Fibroblast of lung (primary cell): ENCODE measurements around the gene ATP2A1. TPM values are rescaled to one million over a fixed set of nuclear protein-coding genes. Genes with fewer than 3 reads are reported as not detected.

Source experiments
- DNase-seq, 2 donors: peaks; one replicate each; pipeline versions ENCODE4 v3.0.0 to v3.0.0-alpha.2; 2010; ENCODE audit warnings: low read depth in 2 of 2
- H2AFZ ChIP-seq: 2 replicates; pipeline ENCODE4 v1.5.1; 2012; ENCODE audit warnings: low read length, control low read depth, inconsistent platforms
- H3K27ac ChIP-seq: 2 replicates; pipeline ENCODE4 v1.5.1; 2011; ENCODE audit warnings: low read length, control low read depth; ENCODE audit not compliant: insufficient read depth
- H3K27me3 ChIP-seq: 2 replicates; pipeline ENCODE4 v1.5.1; 2011; ENCODE audit warnings: mild to moderate bottlenecking, low read length; ENCODE audit not compliant: control insufficient read depth, insufficient read depth
- H3K36me3 ChIP-seq: 2 replicates; pipeline ENCODE4 v1.5.1; 2011; ENCODE audit warnings: low read length; ENCODE audit not compliant: control insufficient read depth, insufficient read depth
- H3K4me1 ChIP-seq: 2 replicates; pipeline ENCODE4 v1.5.1; 2011; ENCODE audit warnings: low read length; ENCODE audit not compliant: control insufficient read depth, insufficient read depth; ENCODE audit errors: extremely low read depth
- H3K4me2 ChIP-seq: 2 replicates; pipeline ENCODE4 v1.5.1; 2011; ENCODE audit warnings: low read length, control low read depth; ENCODE audit not compliant: insufficient read depth; ENCODE audit errors: extremely low read depth
- H3K4me3 ChIP-seq, 4 experiments: fragments of 200-600 bp in 1 of 4; sonication (generic) in 1 of 4; replicated peaks in 1 of 4; 2 replicates each; pipeline ENCODE4 v1.5.1; 2011 to 2016; ENCODE audit warnings: low read length in 4 of 4, low read depth in 3 of 4, mild to moderate bottlenecking in 3 of 4, control low read depth in 2 of 4, inconsistent platforms in 1 of 4, mixed read lengths in 1 of 4; ENCODE audit not compliant: insufficient read depth in 1 of 4; ENCODE audit errors: control extremely low read depth in 1 of 4
- H3K79me2 ChIP-seq: 2 replicates; pipeline ENCODE4 v1.5.1; 2012; ENCODE audit warnings: mild to moderate bottlenecking, low read length, inconsistent platforms; ENCODE audit not compliant: control insufficient read depth, insufficient read depth
- H3K9ac ChIP-seq: 2 replicates; pipeline ENCODE4 v1.5.1; 2011; ENCODE audit warnings: mild to moderate bottlenecking, low read length, control low read depth; ENCODE audit not compliant: insufficient read depth
- H3K9me3 ChIP-seq: 2 replicates; pipeline ENCODE4 v1.5.1; 2012; ENCODE audit warnings: low read depth, low read length; ENCODE audit not compliant: control insufficient read depth, insufficient read depth
- H4K20me1 ChIP-seq: 2 replicates; pipeline ENCODE4 v1.5.1; 2011; ENCODE audit warnings: low read length; ENCODE audit not compliant: control insufficient read depth, insufficient read depth; ENCODE audit errors: extremely low read depth
- EZH2 ChIP-seq: IDR thresholded peaks from 2 replicates; pipeline ENCODE4 v1.5.1; 2012; ENCODE audit warnings: low read length, control low read depth, mild to moderate bottlenecking; ENCODE audit errors: missing control alignments
- polyA plus RNA-seq, 2 donors: library from polyadenylated mRNA; depleted of rRNA in 1 of 2; stranded (reverse) in 1 of 2; unstranded in 1 of 2; fragments of >200 nt; gene quantifications; 2 replicates each; pipeline ENCODE4 v1.2.1, GENCODE V29; 2011 to 2012; ENCODE audit warnings: missing spikeins in 1 of 2
- total RNA-seq: library from RNA; depleted of rRNA; stranded (reverse); fragments of >200 nt; gene quantifications from 2 replicates; pipeline ENCODE4 v1.2.1, GENCODE V29; 2014
- TF ChIP-seq, protein P1 (sequence below), 2 donors: IDR thresholded peaks in 1 of 2; conservative IDR thresholded peaks in 1 of 2; 1 replicate in 1 of 2; 2 replicates in 1 of 2; pipeline ENCODE4 v1.5.1; 2011 to 2012; ENCODE audit warnings: low read length in 2 of 2, control low read depth in 1 of 2, inconsistent platforms in 1 of 2, low read depth in 1 of 2, mild to moderate bottlenecking in 1 of 2

ATP2A1 gene
- total and polyA plus RNA-seq, 2 donors (not counting 1 experiment from before 2014, with no cell fraction given) = 0.22 to 0.33 TPM

DNA sequence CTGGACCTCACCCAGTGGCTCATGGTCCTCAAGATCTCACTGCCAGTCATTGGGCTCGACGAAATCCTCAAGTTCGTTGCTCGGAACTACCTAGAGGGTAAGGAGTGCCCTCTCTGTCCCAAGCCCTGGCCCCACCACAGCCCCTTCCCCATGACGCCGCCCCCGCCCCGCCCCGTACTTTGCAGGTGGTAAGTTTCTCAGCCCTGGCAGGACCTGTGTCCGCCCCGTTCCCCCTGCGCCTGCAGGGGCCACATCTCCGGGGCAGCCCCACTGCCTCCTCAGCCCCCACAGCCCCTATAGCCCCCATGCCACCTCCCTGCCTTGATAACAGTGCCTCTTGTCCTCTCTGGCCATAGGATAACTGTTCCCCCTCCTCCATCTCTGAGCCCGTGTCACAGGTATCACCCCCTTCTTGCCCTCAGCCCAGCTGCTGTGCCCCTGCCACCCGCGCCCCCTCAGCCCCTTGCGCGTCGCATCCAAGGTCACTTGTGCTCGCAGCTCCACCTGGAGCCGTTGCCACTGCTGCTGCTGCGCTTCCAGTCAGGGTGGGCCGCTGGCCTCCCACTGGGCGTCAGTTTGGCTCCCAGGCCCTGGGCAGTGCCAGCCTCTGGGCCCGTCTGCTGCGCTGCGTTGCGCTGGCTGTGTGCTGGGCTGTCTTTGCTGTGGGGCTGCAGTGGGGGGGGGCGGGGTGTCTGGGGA is 25.2 kb downstream of the ATP2A1 start:
- H3K36me3 ChIP-seq = peaks cover 4% of the 10 kb centered on the region
- no peaks in the 10 kb centered on the region for H4K20me1 ChIP-seq
- H3K4me1 ChIP-seq = no peaks in the 10 kb centered on the region
- no peak for DNase-seq
- TF ChIP-seq, protein P1, sequence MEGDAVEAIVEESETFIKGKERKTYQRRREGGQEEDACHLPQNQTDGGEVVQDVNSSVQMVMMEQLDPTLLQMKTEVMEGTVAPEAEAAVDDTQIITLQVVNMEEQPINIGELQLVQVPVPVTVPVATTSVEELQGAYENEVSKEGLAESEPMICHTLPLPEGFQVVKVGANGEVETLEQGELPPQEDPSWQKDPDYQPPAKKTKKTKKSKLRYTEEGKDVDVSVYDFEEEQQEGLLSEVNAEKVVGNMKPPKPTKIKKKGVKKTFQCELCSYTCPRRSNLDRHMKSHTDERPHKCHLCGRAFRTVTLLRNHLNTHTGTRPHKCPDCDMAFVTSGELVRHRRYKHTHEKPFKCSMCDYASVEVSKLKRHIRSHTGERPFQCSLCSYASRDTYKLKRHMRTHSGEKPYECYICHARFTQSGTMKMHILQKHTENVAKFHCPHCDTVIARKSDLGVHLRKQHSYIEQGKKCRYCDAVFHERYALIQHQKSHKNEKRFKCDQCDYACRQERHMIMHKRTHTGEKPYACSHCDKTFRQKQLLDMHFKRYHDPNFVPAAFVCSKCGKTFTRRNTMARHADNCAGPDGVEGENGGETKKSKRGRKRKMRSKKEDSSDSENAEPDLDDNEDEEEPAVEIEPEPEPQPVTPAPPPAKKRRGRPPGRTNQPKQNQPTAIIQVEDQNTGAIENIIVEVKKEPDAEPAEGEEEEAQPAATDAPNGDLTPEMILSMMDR (conservative IDR thresholded peaks at IDR 0.05 in 1 of 2, IDR thresholded peaks at IDR 0.05 in 1 of 2; ENCODE audit: low read depth in 1 of 2, low read length in 2 of 2) = no peak
- TF ChIP-seq EZH2 = no peak
- H3K9ac ChIP-seq = no peak overlapping the region
- H2AFZ ChIP-seq = no peak overlapping the region
- no peak overlapping the region for H3K27ac ChIP-seq
- H3K4me3 ChIP-seq = no peak overlapping the region
- H3K27me3 ChIP-seq = no peaks in the 10 kb centered on the region
- H3K4me2 ChIP-seq = no peak overlapping the region
- H3K9me3 ChIP-seq = no peaks in the 10 kb centered on the region
- H3K79me2 ChIP-seq = no peaks in the 10 kb centered on the region

DNA sequence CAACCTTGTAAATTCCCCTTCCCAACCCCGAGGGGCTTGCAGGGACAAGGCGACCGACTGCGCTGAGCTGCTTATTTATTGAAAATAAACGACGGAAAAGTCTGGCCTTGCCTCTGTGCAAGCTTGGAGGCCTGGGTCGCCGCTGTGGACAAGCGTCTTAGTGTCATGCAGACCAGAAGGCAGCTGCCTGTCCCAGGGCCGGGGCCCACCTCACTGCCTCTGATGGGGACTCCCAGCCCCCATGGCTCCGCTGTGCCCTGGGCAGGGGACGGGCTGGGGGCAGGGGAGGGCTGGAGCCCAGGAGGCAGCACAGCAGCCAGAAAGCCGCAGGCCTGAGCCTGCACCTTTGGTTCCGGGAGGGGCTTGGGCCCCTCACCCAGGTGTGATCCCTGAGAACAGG is 26.1 kb downstream of the ATP2A1 start:
- H3K9ac ChIP-seq = no peak overlapping the region
- H4K20me1 ChIP-seq = no peaks in the 10 kb centered on the region
- H3K79me2 ChIP-seq = no peaks in the 10 kb centered on the region
- no peak overlapping the region for H2AFZ ChIP-seq
- H3K4me2 ChIP-seq = no peak overlapping the region
- TF ChIP-seq, protein P1 (conservative IDR thresholded peaks at IDR 0.05 in 1 of 2, IDR thresholded peaks at IDR 0.05 in 1 of 2; ENCODE audit: low read depth in 1 of 2, low read length in 2 of 2) = no peak
- no peak for TF ChIP-seq EZH2
- H3K27ac ChIP-seq = no peak overlapping the region
- no peaks in the 10 kb centered on the region for H3K9me3 ChIP-seq
- DNase-seq = no peak
- H3K27me3 ChIP-seq = no peaks in the 10 kb centered on the region
- H3K36me3 ChIP-seq = peaks cover 6% of the 10 kb centered on the region
- no peak overlapping the region for H3K4me3 ChIP-seq
- H3K4me1 ChIP-seq = no peaks in the 10 kb centered on the region

DNA sequence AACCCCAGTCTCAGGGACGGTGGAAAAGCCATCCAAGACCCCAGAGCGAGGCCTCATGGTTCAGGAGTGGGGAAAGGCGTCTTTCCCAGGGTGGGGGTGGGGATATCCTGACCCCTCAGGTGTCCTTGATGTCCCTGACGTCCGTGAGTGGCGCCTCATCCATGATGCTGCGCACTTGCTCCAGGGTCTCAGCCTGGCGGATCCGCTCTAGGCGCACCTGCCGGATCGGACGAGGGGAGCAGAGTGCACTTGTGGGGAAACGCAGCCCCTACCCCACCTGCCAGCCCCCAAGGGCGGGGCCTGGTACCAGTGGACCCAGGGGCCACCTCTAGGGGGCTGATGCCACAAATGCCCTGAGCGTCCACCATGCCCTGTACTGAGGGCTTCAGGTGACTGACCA is 26.5 kb downstream of the ATP2A1 start:
- Histone ChIP-seq H2AFZ (no peak overlapping the region), H3K36me3 (peaks cover 6% of the 10 kb centered on the region), H3K27ac (no peak overlapping the region), H3K4me1 (no peaks in the 10 kb centered on the region), H3K79me2 (no peaks in the 10 kb centered on the region), H3K4me2 (no peak overlapping the region), H3K27me3 (no peaks in the 10 kb centered on the region), H4K20me1 (no peaks in the 10 kb centered on the region), H3K9ac (no peak overlapping the region), H3K9me3 (no peaks in the 10 kb centered on the region), H3K4me3 (no peak overlapping the region)
- TF ChIP-seq EZH2 = no peak
- TF ChIP-seq, protein P1 (conservative IDR thresholded peaks at IDR 0.05 in 1 of 2, IDR thresholded peaks at IDR 0.05 in 1 of 2; ENCODE audit: low read depth in 1 of 2, low read length in 2 of 2) = no peak
- DNase-seq = no peak
